ENCODE measurements around the gene FLNB. TPM values are rescaled to one million over a fixed set of nuclear protein-coding genes. Genes with fewer than 3 reads are reported as not detected.

The FLNB gene
- total RNA-seq, 1 experiment from 2014 or later, result 83.4 TPM

DNA sequence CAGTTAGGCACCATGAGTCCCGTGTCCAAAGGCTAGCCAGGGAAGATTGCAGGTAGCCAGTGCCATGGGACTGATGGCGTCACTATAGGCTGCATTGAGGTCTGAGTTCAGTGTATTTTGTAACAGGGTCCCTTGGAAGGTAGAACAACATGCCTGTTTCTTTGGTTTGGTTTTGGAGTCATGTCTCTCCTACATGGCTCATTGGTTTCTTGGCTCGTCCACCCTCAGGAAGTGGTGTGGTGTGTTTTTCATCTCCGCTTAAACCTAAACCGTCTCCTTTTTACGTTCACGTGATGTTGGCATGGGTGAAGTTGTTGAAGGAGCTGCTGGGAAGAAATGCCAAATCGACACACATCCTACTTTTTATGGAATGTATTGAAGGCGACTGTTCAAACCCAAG is 71.6 kb downstream of the FLNB start:
- no peaks in the 10 kb centered on the region for H4K20me1 ChIP-seq (ENCODE audit: control insufficient read depth, insufficient read depth, insufficient read length)

More for the DNA sequence above, 71.6 kb downstream of the FLNB start:
- Histone ChIP-seq H2AFZ (ENCODE audit: low read length) (no peak overlapping the region), H3K4me2 (ENCODE audit: insufficient read depth, insufficient read length, low read length) (no peak overlapping the region), H3K27me3 (ENCODE audit: insufficient read depth, low read length) (no peaks in the 10 kb centered on the region), H2BK120ac (ENCODE audit: low read depth, low read length, poor library complexity, severe bottlenecking) (no peak overlapping the region), H3K79me1 (ENCODE audit: insufficient read depth, low read depth, low read length, poor library complexity, severe bottlenecking) (peaks cover 8% of the 10 kb centered on the region), H4K5ac (ENCODE audit: insufficient read length, low read depth, low read length) (no peak overlapping the region), H3K23me2 (ENCODE audit: insufficient read length, low read depth, low read length, poor library complexity, severe bottlenecking) (no peaks in the 10 kb centered on the region), H4K8ac (replicated peaks; ENCODE audit: insufficient read length, low read depth, low read length) (no peak overlapping the region), H3K9me3 (ENCODE audit: control insufficient read depth, low read depth, low read length) (no peaks in the 10 kb centered on the region), H3K23ac (ENCODE audit: insufficient read length, low read depth, low read length) (no peak overlapping the region), H2AK5ac (ENCODE audit: insufficient read length, low read length) (no peak overlapping the region), H3K79me2 (ENCODE audit: insufficient read depth, low read length) (no peaks in the 10 kb centered on the region), H3K27ac (ENCODE audit: insufficient read length, low read depth, low read length) (no peak overlapping the region), H2BK12ac (ENCODE audit: insufficient read length, low read depth, low read length) (no peak overlapping the region), H3K9ac (ENCODE audit: extremely low read depth, insufficient read length, low read length) (no peak overlapping the region), H3K4me1 (ENCODE audit: insufficient read depth, low read length) (peaks cover 3% of the 10 kb centered on the region; the same call in 1 of the 2 replicates), H3K18ac (ENCODE audit: insufficient read length, low read depth, low read length) (no peak overlapping the region), H3K14ac (ENCODE audit: insufficient read depth, low read length) (no peak overlapping the region), H3T11ph (ENCODE audit: low read length) (no peak overlapping the region), H4K91ac (ENCODE audit: insufficient read length, low read depth, low read length) (no peak overlapping the region), H2BK15ac (ENCODE audit: low read depth, low read length) (no peak overlapping the region), H2BK20ac (ENCODE audit: low read depth, low read length, poor library complexity, severe bottlenecking) (no peak overlapping the region), H2BK5ac (ENCODE audit: insufficient read length, low read length) (no peak overlapping the region), H3K56ac (ENCODE audit: insufficient read length, low read depth, low read length) (no peak overlapping the region), H3K4ac (ENCODE audit: low read depth, low read length) (no peak overlapping the region)
- Mint-ChIP-seq H3K4me1 (peaks cover 12 to 19% of the 10 kb centered on the region in 2 experiments), H3K27ac (peak overlapping the region in 2 of 3 experiments; percentile 8 to 76; a peak in 2 of 7 replicates), H3K9me3 (no peaks in the 10 kb centered on the region), H3K36me3 (ENCODE audit: insufficient read depth in 1 of 3, low read depth in 3 of 3) (peaks cover 12 to 49% (median 37%) of the 10 kb centered on the region in 3 experiments; a peak in 6 of 7 replicates), H3K4me3 (no peak overlapping the region), H3K27me3 (ENCODE audit: low read depth) (no peaks in the 10 kb centered on the region)
- DNase-seq, result no peak
- no CpG with 5 or more reads among the region's 9 CpGs for WGBS (ENCODE audit: extremely low coverage, insufficient read length, low lambda C conversion rate)
- TF ChIP-seq, protein P1, sequence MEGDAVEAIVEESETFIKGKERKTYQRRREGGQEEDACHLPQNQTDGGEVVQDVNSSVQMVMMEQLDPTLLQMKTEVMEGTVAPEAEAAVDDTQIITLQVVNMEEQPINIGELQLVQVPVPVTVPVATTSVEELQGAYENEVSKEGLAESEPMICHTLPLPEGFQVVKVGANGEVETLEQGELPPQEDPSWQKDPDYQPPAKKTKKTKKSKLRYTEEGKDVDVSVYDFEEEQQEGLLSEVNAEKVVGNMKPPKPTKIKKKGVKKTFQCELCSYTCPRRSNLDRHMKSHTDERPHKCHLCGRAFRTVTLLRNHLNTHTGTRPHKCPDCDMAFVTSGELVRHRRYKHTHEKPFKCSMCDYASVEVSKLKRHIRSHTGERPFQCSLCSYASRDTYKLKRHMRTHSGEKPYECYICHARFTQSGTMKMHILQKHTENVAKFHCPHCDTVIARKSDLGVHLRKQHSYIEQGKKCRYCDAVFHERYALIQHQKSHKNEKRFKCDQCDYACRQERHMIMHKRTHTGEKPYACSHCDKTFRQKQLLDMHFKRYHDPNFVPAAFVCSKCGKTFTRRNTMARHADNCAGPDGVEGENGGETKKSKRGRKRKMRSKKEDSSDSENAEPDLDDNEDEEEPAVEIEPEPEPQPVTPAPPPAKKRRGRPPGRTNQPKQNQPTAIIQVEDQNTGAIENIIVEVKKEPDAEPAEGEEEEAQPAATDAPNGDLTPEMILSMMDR (conservative IDR thresholded peaks at IDR 0.05), result no peak

Data from H9 (cell line).